GM12875 (cell line): ENCODE measurements around the gene RGS3.

Experiments used
- H3K4me3 ChIP-seq: one replicate; pipeline ENCODE4 v1.5.1; 2011; ENCODE audit warnings: low read depth, low read length, control low read depth
- CTCF ChIP-seq: IDR thresholded peaks from 2 replicates; pipeline ENCODE4 v1.5.1; 2011; ENCODE audit warnings: low read depth, mild to moderate bottlenecking, control low read depth, inconsistent platforms, low read length, moderate library complexity, borderline replicate concordance; ENCODE audit not compliant: insufficient read depth

The RGS3 gene

GRCh38 chr9:113600871-113601614, 137.5 kb downstream of the RGS3 start:
- no peak overlapping the region for H3K4me3 ChIP-seq
- no peak for TF ChIP-seq CTCF

GRCh38 chr9:113601656-113602055, 138.1 kb downstream of the RGS3 start:
- H3K4me3 ChIP-seq: no peak overlapping the region
- no peak for TF ChIP-seq CTCF

- no peak for TF ChIP-seq CTCF
- no peak overlapping the region for H3K4me3 ChIP-seq
Measured at GRCh38 chr9:113602126-113603047, 138.9 kb downstream of the RGS3 start.

GRCh38 chr9:113603048-113603375, 139.5 kb downstream of the RGS3 start:
- TF ChIP-seq CTCF: no peak
- no peak overlapping the region for H3K4me3 ChIP-seq

GRCh38 chr9:113603773-113604172, 140.2 kb downstream of the RGS3 start:
- H3K4me3 ChIP-seq: no peak overlapping the region
- TF ChIP-seq CTCF: no peak

GRCh38 chr9:113604393-113604792, 140.9 kb downstream of the RGS3 start:
- H3K4me3 ChIP-seq: no peak overlapping the region
- no peak for TF ChIP-seq CTCF

GRCh38 chr9:113606510-113606909, 143.0 kb downstream of the RGS3 start:
- no peak for TF ChIP-seq CTCF

More at GRCh38 chr9:113606510-113606909, 143.0 kb downstream of the RGS3 start:
- H3K4me3 ChIP-seq: no peak overlapping the region
